Large intestine (tissue), 3 donors: ENCODE measurements around the gene MAP4. TPM values are rescaled to one million over a fixed set of nuclear protein-coding genes. Genes with fewer than 3 reads are reported as not detected.
"Not testable (repeated sequence)": the region's sequence is repeated elsewhere in the genome, so short reads cannot be mapped to it uniquely, and the experiment has no call there.

Source experiments
- DNase-seq, 2 donors: peaks; one replicate each; pipeline versions ENCODE4 v3.0.0 to v3.0.0-alpha.2; 2013
- H3K27ac ChIP-seq: one replicate; pipeline ENCODE4 v1.5.1; 2013; ENCODE audit warnings: low read length
- H3K27me3 ChIP-seq: 2 replicates; pipeline ENCODE4 v1.6.1; 2013; ENCODE audit warnings: low read length; ENCODE audit not compliant: control insufficient read depth, insufficient read depth
- H3K36me3 ChIP-seq: 2 replicates; pipeline ENCODE4 v1.6.1; 2013; ENCODE audit warnings: low read length; ENCODE audit not compliant: control insufficient read depth, insufficient read depth
- H3K4me1 ChIP-seq: one replicate; pipeline ENCODE4 v1.6.1; 2013; ENCODE audit warnings: low read length; ENCODE audit not compliant: control insufficient read depth, insufficient read depth
- H3K4me3 ChIP-seq: one replicate; pipeline ENCODE4 v1.5.1; 2013; ENCODE audit warnings: low read length
- H3K9me3 ChIP-seq: one replicate; pipeline ENCODE4 v1.6.1; 2013; ENCODE audit warnings: mild to moderate bottlenecking, low read depth, low read length, moderate library complexity; ENCODE audit not compliant: control insufficient read depth
- WGBS: methylation state at CpG from one replicate; pipeline ENCODE4 v1.1.5; 2013; ENCODE audit warnings: low lambda C conversion rate; ENCODE audit not compliant: insufficient coverage; 5-methylcytosine and 5-hydroxymethylcytosine counted together
- polyA plus RNA-seq: library from polyadenylated mRNA; unstranded; fragments of 120-200 nt; gene quantifications from one replicate; pipeline ENCODE4 v1.2.1, GENCODE V29; 2013

Gene MAP4
- polyA plus RNA-seq, 1 donor = 96.4 TPM

- no peak for DNase-seq
- no peak overlapping the region for H3K4me3 ChIP-seq
- no peak overlapping the region for H3K27ac ChIP-seq
- H3K36me3 ChIP-seq = peaks cover 25% of the 10 kb centered on the region
- H3K4me1 ChIP-seq = no peaks in the 10 kb centered on the region
- WGBS = 100% methylated on average over 3 of the region's 4 CpGs
- no peaks in the 10 kb centered on the region for H3K27me3 ChIP-seq
- H3K9me3 ChIP-seq = peaks cover 7% of the 10 kb centered on the region
Measured at GRCh38 chr3:47888986-47889757, 127.0 kb downstream of the MAP4 start.

GRCh38 chr3:47887991-47888390 lies 128.2 kb downstream of the MAP4 start:
- not testable (repeated sequence) for DNase-seq, H3K27me3 ChIP-seq, H3K27ac ChIP-seq, H3K9me3 ChIP-seq, H3K4me3 ChIP-seq, H3K4me1 ChIP-seq
- no CpG with 5 or more reads among the region's 9 CpGs for WGBS
- peaks cover 25% of the 10 kb centered on the region for H3K36me3 ChIP-seq

- no peak overlapping the region for H3K27ac ChIP-seq
- H3K4me3 ChIP-seq = no peak overlapping the region
- no CpG with 5 or more reads among the region's 1 CpG for WGBS
- no peak for DNase-seq
- H3K4me1 ChIP-seq = no peaks in the 10 kb centered on the region
- peaks cover 6% of the 10 kb centered on the region for H3K36me3 ChIP-seq
- peaks cover 7% of the 10 kb centered on the region for H3K9me3 ChIP-seq
- no peaks in the 10 kb centered on the region for H3K27me3 ChIP-seq
Measured at GRCh38 chr3:47885168-47885567, 131.0 kb downstream of the MAP4 start.

GRCh38 chr3:47884603-47885002 lies 131.6 kb downstream of the MAP4 start:
- peaks cover 5% of the 10 kb centered on the region for H3K36me3 ChIP-seq
- no peak for DNase-seq
- H3K4me1 ChIP-seq = no peaks in the 10 kb centered on the region
- peaks cover 7% of the 10 kb centered on the region for H3K9me3 ChIP-seq
- H3K4me3 ChIP-seq = no peak overlapping the region
- H3K27me3 ChIP-seq = no peaks in the 10 kb centered on the region
- no peak overlapping the region for H3K27ac ChIP-seq
- no CpG with 5 or more reads among the region's 3 CpGs for WGBS

- H3K4me3 ChIP-seq = no peak overlapping the region
- H3K4me1 ChIP-seq = no peaks in the 10 kb centered on the region
- no peaks in the 10 kb centered on the region for H3K27me3 ChIP-seq
- DNase-seq = no peak
- H3K36me3 ChIP-seq = peaks cover 5% of the 10 kb centered on the region
- H3K27ac ChIP-seq = no peak overlapping the region
- 100% methylated on average over 1 of the region's 2 CpGs for WGBS
- peaks cover 7% of the 10 kb centered on the region for H3K9me3 ChIP-seq
Measured at GRCh38 chr3:47882338-47882737, 133.9 kb downstream of the MAP4 start.

- H3K27me3 ChIP-seq = no peaks in the 10 kb centered on the region
- no peak for DNase-seq
Measured at GRCh38 chr3:47877719-47878118, 138.5 kb downstream of the MAP4 start.

GRCh38 chr3:47877290-47877689 lies 138.9 kb downstream of the MAP4 start:
- Histone ChIP-seq H3K27me3 (no peaks in the 10 kb centered on the region), H3K9me3 (no peaks in the 10 kb centered on the region), H3K4me3 (no peak overlapping the region), H3K27ac (no peak overlapping the region), H3K36me3 (peaks cover 20% of the 10 kb centered on the region), H3K4me1 (peaks cover 7% of the 10 kb centered on the region)
- DNase-seq = no peak
- no CpG with 5 or more reads among the region's 3 CpGs for WGBS

More at GRCh38 chr3:47877719-47878118, 138.5 kb downstream of the MAP4 start:
- H3K36me3 ChIP-seq = peaks cover 18% of the 10 kb centered on the region
- H3K27ac ChIP-seq = no peak overlapping the region
- no peak overlapping the region for H3K4me3 ChIP-seq
- peaks cover 4% of the 10 kb centered on the region for H3K4me1 ChIP-seq
- H3K9me3 ChIP-seq = no peaks in the 10 kb centered on the region

GRCh38 chr3:47874913-47875312 lies 141.3 kb downstream of the MAP4 start:
- no peaks in the 10 kb centered on the region for H3K27me3 ChIP-seq
- DNase-seq = no peak
- H3K4me3 ChIP-seq = no peak overlapping the region
- H3K9me3 ChIP-seq = no peaks in the 10 kb centered on the region
- WGBS = no CpG with 5 or more reads among the region's 1 CpG
- H3K36me3 ChIP-seq = peaks cover 35% of the 10 kb centered on the region
- peaks cover 19% of the 10 kb centered on the region for H3K4me1 ChIP-seq
- no peak overlapping the region for H3K27ac ChIP-seq

- H3K9me3 ChIP-seq = no peaks in the 10 kb centered on the region
- H3K4me1 ChIP-seq = peaks cover 19% of the 10 kb centered on the region
- no peak overlapping the region for H3K27ac ChIP-seq
- WGBS = no CpG with 5 or more reads among the region's 2 CpGs
- peaks cover 40% of the 10 kb centered on the region for H3K36me3 ChIP-seq
- DNase-seq = no peak
- no peaks in the 10 kb centered on the region for H3K27me3 ChIP-seq
- H3K4me3 ChIP-seq = no peak overlapping the region
Measured at GRCh38 chr3:47874438-47874837, 141.8 kb downstream of the MAP4 start.

- Histone ChIP-seq H3K4me1 (peaks cover 19% of the 10 kb centered on the region), H3K4me3 (no peak overlapping the region), H3K27me3 (no peaks in the 10 kb centered on the region), H3K27ac (peak overlapping the region; percentile 78), H3K36me3 (peaks cover 54% of the 10 kb centered on the region), H3K9me3 (no peaks in the 10 kb centered on the region)
- WGBS = 65% methylated on average over 3 of the region's 4 CpGs
- DNase-seq = no peak
Measured at GRCh38 chr3:47872916-47873315, 143.3 kb downstream of the MAP4 start.

- Histone ChIP-seq H3K4me3 (no peak overlapping the region), H3K9me3 (no peaks in the 10 kb centered on the region), H3K27me3 (no peaks in the 10 kb centered on the region), H3K4me1 (peaks cover 19% of the 10 kb centered on the region), H3K36me3 (peaks cover 63% of the 10 kb centered on the region), H3K27ac (peak overlapping the region; percentile 78)
- no CpG with 5 or more reads among the region's 2 CpGs for WGBS
- peak; percentile 89 to 92 for DNase-seq
Measured at GRCh38 chr3:47871389-47871788, 144.8 kb downstream of the MAP4 start.
